Tibial artery (tissue), 4 donors: Measurements from ENCODE around the gene FARP1.

ENCODE experiments used
- DNase-seq, 2 donors: peaks; one replicate each; pipeline ENCODE4 v3.0.0-alpha.2; 2019
- H3K27ac ChIP-seq, 2 donors: fragments of 200-600 bp; sonication (generic) in 1 of 2; 1 replicate in 1 of 2; 2 replicates in 1 of 2; pipeline ENCODE4 v1.5.1; 2018 to 2019; ENCODE audit warnings: mild to moderate bottlenecking in 1 of 2
- H3K27me3 ChIP-seq, 2 donors: fragments of 200-600 bp; sonication (generic) in 1 of 2; one replicate each; pipeline versions ENCODE4 v1.5.1 to v1.6.0; 2016 to 2019
- H3K36me3 ChIP-seq, 3 donors: fragments of 200-600 bp; sonication (generic) in 2 of 3; one replicate each; pipeline ENCODE4 v1.5.1; 2016 to 2019; ENCODE audit warnings: mild to moderate bottlenecking in 2 of 3
- H3K4me1 ChIP-seq, 4 donors: fragments of 200-600 bp; sonication (generic) in 2 of 4; 1 replicate in 3 of 4; 2 replicates in 1 of 4; pipeline ENCODE4 v1.5.1; 2016 to 2019
- H3K4me3 ChIP-seq, 2 donors: fragments of 200-600 bp; sonication (generic) in 1 of 2; 1 replicate in 1 of 2; 2 replicates in 1 of 2; pipeline ENCODE4 v1.5.1; 2018 to 2019; ENCODE audit warnings: mild to moderate bottlenecking in 2 of 2
- H3K9me3 ChIP-seq, 3 donors: fragments of 200-600 bp; sonication (generic) in 1 of 3; one replicate each; pipeline ENCODE4 v1.5.1; 2016 to 2019
- intact Hi-C: fragments of 100-400 bp; cut with DNase I; formaldehyde crosslinking; loops from one replicate; pipeline ENCODE4 v1.15.0; 2023; ENCODE audit warnings: low total_unique reads
- TF ChIP-seq, protein P1 (sequence below), 2 experiments: fragments of 200-600 bp in 1 of 2; fragments of 450-650 bp in 1 of 2; IDR thresholded peaks; one replicate each; pipeline ENCODE4 v1.5.1; 2017 to 2019; ENCODE audit warnings: antibody characterized with exemption in 2 of 2, mild to moderate bottlenecking in 1 of 2, moderate library complexity in 1 of 2

Gene FARP1

GRCh38 chr13:98273824-98274742 is 131.2 kb downstream of the FARP1 start:
- no peaks in the 10 kb centered on the region for H3K9me3 ChIP-seq
- H3K4me3 ChIP-seq: no peak overlapping the region
- TF ChIP-seq, protein P1, sequence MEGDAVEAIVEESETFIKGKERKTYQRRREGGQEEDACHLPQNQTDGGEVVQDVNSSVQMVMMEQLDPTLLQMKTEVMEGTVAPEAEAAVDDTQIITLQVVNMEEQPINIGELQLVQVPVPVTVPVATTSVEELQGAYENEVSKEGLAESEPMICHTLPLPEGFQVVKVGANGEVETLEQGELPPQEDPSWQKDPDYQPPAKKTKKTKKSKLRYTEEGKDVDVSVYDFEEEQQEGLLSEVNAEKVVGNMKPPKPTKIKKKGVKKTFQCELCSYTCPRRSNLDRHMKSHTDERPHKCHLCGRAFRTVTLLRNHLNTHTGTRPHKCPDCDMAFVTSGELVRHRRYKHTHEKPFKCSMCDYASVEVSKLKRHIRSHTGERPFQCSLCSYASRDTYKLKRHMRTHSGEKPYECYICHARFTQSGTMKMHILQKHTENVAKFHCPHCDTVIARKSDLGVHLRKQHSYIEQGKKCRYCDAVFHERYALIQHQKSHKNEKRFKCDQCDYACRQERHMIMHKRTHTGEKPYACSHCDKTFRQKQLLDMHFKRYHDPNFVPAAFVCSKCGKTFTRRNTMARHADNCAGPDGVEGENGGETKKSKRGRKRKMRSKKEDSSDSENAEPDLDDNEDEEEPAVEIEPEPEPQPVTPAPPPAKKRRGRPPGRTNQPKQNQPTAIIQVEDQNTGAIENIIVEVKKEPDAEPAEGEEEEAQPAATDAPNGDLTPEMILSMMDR (IDR thresholded peaks at IDR 0.05): no peak
- DNase-seq: no peak
- H3K27ac ChIP-seq: no peak overlapping the region
- H3K36me3 ChIP-seq: no peaks in the 10 kb centered on the region
- no peaks in the 10 kb centered on the region for H3K27me3 ChIP-seq
- intact Hi-C loops: no loop called here
- H3K4me1 ChIP-seq: peaks cover 0 to 25% (median 7%) of the 10 kb centered on the region in 4 donors

- no peak overlapping the region for H3K27ac ChIP-seq
- H3K36me3 ChIP-seq: no peaks in the 10 kb centered on the region
- TF ChIP-seq, protein P1 (IDR thresholded peaks at IDR 0.05): no peak
- H3K9me3 ChIP-seq: no peaks in the 10 kb centered on the region
- intact Hi-C loops: no loop called here
- no peaks in the 10 kb centered on the region for H3K27me3 ChIP-seq
- H3K4me3 ChIP-seq: no peak overlapping the region
- DNase-seq: no peak
- peaks cover 0 to 25% (median 7%) of the 10 kb centered on the region in 4 donors for H3K4me1 ChIP-seq
Observed at GRCh38 chr13:98274921-98275487, 132.1 kb downstream of the FARP1 start.

GRCh38 chr13:98275681-98276171 is 132.8 kb downstream of the FARP1 start:
- TF ChIP-seq, protein P1 (IDR thresholded peaks at IDR 0.05): no peak
- intact Hi-C loops: no loop called here
- Histone ChIP-seq H3K27me3 (no peaks in the 10 kb centered on the region), H3K36me3 (no peaks in the 10 kb centered on the region), H3K4me3 (no peak overlapping the region), H3K9me3 (no peaks in the 10 kb centered on the region), H3K4me1 (peaks cover 0 to 25% (median 7%) of the 10 kb centered on the region in 4 donors), H3K27ac (no peak overlapping the region)
- no peak for DNase-seq

DNA sequence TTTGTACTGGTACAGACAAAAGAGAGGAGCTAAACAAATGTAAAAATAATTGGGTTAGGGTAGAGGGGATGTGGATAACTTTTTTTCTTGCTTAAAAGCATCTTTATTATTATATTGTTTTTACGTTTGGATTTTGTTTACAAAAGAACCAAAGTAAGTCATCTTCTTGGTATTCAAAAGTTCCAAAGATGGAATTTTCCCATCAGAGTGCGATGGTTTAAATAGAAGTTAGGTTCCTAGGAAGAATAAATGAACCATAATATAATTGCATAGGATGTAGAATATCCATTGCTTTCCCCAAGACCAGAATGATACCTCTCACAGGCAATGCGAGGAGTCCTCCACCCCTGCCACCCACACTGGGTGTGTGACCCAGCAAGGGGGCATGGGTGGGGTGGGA is 133.6 kb downstream of the FARP1 start:
- intact Hi-C loops: no loop called here
- Histone ChIP-seq H3K4me1 (peaks cover 0 to 25% (median 7%) of the 10 kb centered on the region in 4 donors), H3K27me3 (no peaks in the 10 kb centered on the region), H3K9me3 (no peaks in the 10 kb centered on the region), H3K36me3 (no peaks in the 10 kb centered on the region), H3K4me3 (no peak overlapping the region), H3K27ac (no peak overlapping the region)
- no peak for DNase-seq
- TF ChIP-seq, protein P1 (IDR thresholded peaks at IDR 0.05): no peak

GRCh38 chr13:98278068-98278724 is 135.3 kb downstream of the FARP1 start:
- H3K27me3 ChIP-seq: no peaks in the 10 kb centered on the region

More at GRCh38 chr13:98278068-98278724, 135.3 kb downstream of the FARP1 start:
- no peak for DNase-seq
- peaks cover 0 to 25% (median 7%) of the 10 kb centered on the region in 4 donors for H3K4me1 ChIP-seq
- TF ChIP-seq, protein P1 (IDR thresholded peaks at IDR 0.05): no peak
- no peaks in the 10 kb centered on the region for H3K36me3 ChIP-seq
- no peak overlapping the region for H3K27ac ChIP-seq
- intact Hi-C loops: no loop called here
- H3K4me3 ChIP-seq: no peak overlapping the region
- H3K9me3 ChIP-seq: no peaks in the 10 kb centered on the region
